NCI-H345 treated with DMSO at 0.1 percent for 48 hours (cell line): ENCODE data around the gene KDM8.
"Not testable (repeated sequence)": the region's sequence is repeated elsewhere in the genome, so short reads cannot be mapped to it uniquely, and the experiment has no call there.

Source experiments
- DNase-seq: peaks from one replicate; lab custom pipeline; 2025; ENCODE audit not compliant: unreplicated experiment; lab: John Stamatoyannopoulos, UW

The KDM8 gene

DNA sequence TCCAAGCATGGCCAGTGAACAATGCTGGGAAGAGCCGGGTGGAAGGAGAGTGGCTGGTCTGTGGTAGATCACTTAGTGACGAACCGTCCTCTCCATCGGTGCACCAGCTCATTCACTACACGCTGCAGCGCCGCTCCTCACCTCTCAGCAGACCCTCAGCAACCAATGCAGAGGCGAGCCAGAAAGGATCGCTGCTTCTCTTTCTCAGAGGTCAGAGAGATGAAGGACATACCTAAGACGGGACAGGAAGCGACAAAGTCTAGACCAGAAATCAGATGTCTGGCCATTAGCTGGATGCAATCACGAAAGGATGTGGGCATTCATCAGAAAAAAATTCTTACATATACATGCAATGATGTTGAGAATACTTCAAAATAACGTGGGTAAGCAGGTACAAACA is 38.3 kb downstream of the KDM8 start:
- DNase-seq: no peak

DNA sequence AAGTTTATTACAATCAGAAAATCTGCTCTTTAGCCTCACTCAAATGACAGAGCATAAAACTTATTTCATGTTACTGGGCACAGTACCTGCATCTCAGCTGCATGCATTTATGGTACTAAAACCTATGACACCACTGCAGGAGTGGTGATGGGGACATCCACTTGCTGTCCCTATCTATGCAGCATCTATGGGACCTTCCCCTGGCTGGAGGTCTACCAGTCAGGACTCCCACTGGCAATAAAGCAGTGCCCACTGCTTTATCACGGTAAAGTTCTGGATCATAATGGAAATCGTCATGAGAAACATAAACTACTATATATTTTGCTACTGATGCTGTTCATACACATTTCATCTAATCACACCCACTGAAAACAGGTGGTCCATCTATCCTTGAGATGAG is 39.1 kb downstream of the KDM8 start:
- no peak for DNase-seq

DNA sequence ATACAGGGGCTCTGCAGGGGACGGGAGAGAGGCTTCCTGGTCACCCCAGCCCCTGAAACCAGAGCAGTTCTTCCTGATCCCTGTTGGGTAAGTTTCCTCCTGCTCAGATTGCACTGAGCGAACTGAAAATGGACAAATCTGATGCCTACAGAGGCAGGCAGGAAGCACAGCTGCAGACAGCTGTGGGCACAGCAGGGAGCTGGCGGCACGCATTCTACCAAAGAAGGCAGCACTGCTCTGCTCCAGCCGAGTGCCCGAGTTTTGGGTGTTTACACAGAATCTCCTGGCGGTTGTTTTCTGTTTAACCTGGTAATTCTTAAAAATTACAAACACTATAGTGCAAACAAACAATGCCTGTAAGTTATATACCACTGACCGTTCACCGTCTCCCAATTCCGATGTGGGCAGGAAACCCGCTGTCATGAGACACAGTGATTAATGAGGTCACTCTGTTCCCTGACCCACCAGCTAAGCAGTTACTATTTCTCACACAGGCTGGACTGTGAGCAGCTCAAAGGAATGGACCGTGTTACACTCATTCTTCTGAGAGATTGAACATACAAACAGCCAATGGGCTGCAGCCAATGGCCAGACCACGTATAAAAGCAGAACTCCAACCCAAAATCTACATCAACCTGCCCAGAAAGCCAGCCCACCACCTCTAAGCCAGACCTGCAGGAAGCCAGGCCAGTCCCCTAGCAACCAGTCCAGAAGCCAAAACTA is 39.7 kb downstream of the KDM8 start:
- DNase-seq: no peak

DNA sequence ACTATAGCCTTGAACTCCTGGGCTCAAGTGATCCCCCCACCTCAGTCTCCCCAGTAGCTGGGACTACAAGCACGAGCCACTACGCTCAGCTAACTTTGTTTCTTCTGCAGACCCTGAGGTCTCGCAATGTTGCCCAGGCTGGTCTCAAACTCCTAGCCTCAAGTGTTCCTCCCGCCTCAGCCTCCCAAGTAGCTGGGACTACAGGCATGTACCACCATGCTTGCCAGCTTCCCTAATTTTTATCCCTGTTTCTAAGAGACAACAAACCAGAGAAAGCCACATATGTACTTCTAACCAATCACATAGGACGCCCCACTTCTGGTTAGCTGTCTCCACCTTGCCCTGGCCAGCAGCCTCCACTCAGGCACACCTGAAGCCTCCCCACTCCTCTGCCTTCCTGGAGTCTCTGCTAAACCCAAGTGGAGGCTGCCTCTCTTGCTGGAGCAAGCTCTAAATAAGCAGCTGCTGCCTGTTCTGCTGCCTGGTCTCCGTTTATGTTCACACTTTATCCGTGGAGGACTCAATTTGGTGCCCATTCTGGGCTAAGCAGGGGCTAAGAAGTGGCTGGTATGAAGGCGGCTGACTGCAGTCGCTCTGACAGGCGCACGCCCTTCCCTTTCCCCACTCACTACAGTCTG is 40.5 kb downstream of the KDM8 start:
- no peak for DNase-seq

DNA sequence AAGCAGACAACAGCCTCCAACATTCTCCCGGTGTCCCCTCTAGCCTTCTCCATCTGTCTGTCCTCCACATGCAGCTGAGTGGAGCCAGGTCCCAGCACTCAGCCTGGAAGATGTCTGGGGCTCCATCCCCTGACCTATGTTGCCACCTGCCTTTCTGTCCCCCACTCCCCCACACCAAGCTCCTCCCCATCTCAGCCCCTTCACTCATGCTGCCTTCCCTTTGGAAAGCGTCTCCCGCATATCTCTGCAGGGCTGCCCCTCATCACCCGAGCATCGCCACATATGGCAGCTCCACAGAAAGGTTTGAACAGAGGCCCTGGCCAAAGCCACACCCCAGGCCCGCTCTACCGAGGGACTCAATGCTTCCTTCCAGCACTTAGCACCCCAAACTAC is 41.0 kb downstream of the KDM8 start:
- DNase-seq: no peak

DNA sequence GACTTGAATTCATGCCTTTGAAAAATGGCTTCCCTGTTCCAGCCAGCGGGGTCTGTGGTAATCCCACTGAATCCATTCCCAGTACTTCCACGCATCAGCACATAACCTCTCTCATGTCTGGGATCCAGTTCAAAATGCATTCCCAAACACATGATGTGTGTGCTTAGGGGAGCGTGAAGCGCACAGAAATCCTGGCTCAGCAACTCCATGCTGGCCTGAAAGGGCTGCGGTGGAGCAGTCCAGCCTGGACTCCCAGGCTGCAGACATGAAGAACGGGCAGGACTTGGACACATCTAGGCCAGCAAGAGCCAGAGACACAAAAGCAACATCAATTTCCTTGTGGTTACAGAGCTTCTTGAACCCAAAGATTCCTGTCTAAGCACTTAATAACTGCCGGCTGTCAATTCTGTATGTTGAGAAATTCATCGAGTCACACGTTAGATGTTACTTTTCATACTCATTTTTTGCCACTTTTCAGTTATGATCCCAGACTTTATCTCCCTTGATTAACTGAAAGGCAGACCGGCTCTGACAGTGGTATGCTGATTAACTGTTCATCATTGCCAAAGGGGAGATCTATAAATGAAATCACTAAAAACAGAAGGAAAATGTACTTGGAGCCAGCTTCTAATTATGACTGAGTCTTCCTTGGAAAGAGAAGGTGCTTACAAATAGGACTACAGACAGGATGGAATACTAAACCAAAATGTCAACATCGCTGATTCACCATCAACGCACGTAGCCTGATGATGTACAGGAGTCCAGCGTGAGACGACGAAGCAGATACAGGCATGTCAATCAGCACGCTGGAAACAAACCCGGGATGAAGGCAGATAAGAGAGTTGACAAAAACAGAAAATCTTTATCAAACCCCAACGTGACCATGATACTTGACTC is 42.2 kb downstream of the KDM8 start:
- DNase-seq: no peak

DNA sequence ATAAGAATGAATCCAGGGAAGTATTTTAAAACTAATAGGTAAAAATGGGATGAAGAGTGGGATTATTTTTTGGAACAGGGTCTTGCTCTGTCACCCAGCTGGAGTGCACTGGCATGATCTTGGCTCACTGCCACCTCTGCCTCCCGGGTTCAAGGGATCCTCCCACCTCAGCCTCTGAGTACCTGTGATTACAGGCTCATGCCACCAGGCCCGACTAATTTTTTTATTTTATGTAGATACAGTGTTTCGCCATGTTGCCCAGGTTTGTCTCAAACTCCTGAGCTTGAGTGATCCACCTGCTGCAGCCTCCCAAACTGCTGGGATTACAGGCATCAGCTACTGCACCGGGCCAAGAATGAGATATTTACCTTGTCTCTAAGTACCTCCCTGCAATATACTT is 43.1 kb downstream of the KDM8 start:
- no peak for DNase-seq

GRCh38 chr16:27247076-27247475 is 43.8 kb downstream of the KDM8 start:
- DNase-seq: not testable (repeated sequence)

DNA sequence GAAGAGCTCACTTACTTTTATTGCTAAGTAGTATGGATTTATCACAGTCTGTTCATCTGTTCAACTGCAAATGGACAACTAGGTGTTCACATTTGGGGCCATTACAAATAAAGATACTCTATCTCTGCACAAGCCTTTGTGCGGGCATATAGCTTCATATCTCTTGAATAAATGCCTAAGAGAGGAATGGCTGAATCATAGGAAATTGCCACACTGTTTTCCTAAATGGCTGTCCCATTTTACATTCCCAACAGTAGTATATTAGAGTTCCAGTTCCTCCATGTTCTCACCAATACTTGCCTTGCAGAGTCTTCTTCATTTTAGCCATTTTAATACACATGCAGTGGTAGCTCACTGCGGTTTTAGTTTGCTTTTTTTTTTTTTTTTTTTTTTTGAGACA is 44.7 kb downstream of the KDM8 start:
- no peak for DNase-seq

- DNase-seq: not testable (repeated sequence)
Observed at GRCh38 chr16:27248886-27249285, 45.6 kb downstream of the KDM8 start.

DNA sequence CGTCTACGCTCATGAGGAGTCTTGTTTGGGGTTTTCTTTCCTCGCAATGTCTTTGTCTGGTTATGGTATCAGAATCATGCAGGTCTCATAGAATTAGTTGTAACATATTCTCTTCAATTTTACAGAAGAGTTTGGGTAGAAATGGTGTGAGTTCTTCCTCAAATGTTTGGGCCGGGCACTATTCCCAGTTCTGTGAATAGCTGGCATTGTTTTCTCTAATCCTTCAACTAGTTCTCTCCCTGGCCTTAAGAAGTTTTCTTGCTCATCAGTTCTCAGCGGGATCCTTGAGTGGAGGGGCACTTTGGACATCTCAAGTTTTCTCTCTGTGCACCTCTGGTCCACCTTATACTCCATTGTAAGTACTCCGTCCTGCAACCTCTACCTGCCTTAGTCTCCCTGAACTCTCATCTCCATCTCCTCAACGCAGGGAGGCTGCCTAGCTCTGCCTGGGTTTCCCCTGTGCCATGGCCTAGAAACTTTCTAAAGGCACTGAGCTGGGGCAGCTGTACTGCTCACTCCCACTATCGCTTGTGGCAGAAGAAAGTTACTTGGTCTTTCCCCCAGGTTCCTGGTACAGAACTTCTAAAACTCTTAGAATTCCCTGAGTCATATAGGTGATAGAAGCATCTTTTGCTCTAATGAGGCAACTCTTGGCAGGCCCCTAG is 48.3 kb downstream of the KDM8 start:
- no peak for DNase-seq

DNA sequence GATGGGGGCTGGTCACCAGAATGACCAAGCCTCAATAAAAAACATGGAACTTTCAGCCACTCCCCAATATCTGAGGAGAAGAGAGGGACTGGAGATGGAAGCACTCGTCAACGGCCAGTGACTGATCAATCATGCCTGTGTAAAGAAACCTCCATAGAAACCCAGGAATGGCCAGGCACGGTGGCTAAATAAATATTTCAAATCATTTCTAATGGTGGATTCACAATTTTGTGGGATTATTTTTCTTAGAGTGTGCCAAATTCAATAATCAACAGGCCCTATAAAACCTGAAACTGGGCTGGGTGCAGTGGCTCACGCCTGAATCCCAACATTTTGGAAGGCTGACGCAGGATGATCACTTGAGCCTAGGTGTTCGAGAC is 48.9 kb downstream of the KDM8 start:
- DNase-seq: no peak

DNA sequence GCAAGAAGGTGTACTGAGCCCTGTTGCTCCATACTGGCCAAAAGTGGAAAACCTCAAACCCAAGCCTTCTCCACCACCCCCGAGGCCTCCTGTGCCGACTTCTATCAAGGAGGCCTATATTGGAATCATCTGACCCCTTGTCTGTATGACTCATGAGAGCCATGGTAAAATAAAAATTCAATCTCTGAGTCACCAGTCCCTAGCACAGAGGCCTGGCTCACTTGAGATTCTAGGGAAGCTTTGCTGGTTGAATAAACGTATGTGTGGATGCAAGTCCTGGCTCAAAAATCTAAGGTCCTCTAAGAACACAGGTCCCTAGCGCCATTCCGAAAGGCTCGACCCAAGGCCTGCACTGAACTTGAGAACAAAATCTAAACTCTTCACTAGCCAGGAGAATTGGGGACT is 50.2 kb downstream of the KDM8 start:
- no peak for DNase-seq

- DNase-seq: no peak
Observed at GRCh38 chr16:27254262-27254811, 51.0 kb downstream of the KDM8 start.

GRCh38 chr16:27256861-27257260 is 53.5 kb downstream of the KDM8 start:
- no peak for DNase-seq

DNA sequence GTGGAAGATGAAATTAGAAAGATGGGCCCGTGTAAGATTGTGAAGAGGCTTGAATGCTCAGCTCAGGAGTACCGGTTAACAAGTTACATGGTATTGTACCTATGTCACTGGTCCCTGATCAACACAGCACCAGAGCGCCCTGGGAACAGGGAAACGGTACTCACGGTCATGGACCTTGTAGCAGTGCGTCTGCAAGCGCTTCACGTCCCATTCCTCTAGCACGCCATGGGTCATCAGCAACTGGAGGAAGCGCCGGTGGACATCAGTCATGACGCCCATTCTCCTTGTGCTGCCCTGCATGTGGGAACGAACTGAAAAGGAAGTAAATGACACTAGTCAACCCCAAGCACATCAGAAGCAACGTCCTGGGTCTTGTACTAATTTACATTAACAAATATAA is 53.9 kb downstream of the KDM8 start:
- no peak for DNase-seq

DNA sequence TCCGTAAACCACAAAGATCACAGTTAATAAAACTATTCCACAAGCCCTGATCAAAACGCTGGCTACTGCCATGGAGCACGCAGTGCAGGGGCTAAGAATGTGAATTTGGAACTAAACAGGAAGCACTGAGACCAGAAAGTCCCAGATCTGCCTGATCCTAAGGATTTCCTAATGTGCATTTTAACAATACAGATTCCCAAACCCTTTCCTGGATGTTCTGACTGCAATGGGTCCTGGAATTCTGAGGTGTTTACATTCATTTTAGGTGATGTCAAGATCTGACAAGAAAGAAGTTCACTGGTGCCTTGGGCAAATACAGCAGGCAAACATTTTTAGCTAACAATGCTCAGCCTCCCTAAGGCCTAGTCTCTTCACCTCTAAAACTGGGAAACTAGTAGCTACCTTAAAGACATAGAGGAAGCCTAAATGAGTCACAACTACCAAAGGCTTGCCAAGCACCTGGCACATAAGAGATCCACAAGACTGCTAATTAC is 55.0 kb downstream of the KDM8 start:
- DNase-seq: no peak

DNA sequence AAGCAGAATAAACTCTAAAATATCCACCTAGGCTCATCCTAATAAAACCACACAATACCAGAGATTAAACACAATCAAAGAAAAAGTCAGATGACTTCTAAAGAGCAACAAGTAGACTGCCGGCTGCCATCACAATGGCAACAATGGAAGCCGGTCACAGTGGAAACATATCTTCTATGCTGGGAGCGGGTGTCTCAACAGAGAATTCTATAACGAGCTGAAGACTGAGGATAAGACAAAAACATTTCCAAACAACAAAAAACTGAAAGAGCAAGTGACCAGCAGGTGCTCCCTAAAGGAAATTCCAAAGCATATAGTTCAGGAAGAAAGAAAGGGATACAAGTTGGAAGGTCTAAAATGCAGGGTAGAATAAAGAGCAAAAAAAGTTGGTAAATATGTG is 56.4 kb downstream of the KDM8 start:
- no peak for DNase-seq

DNA sequence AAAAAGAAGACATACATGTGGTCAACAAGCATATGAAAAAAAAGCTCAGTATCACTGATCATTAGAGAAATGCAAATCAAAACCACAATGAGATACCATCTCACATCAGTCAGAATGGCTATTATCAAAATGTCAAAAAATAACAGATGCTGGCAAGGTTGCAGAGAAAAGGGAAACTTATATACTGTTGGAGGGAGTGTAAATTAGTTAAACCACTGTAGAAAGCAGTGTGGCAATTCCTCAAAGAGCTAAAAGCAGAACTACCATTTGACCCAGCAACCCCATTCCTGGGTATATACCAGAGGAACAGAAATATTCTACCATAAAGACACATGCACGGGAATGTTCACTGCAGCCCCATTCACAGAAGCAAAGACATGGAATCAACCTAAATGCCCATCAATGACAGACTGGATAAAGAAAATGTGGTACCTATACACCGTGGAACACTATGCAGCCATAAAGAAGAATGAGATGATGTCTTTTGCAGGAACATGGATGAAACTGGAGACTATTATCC is 59.6 kb downstream of the KDM8 start:
- not testable (repeated sequence) for DNase-seq

- DNase-seq: no peak
Observed at GRCh38 chr16:27264151-27264550, 60.8 kb downstream of the KDM8 start.

- no peak for DNase-seq
Observed at GRCh38 chr16:27265982-27266381, 62.7 kb downstream of the KDM8 start.
